Mammary epithelial cell (primary cell): Measurements from ENCODE around the gene NSD1.

Experiments used
- EZH2 ChIP-seq: IDR thresholded peaks from 2 replicates; pipeline ENCODE4 v1.6.1; 2012; ENCODE audit warnings: low read length, inconsistent platforms, borderline replicate concordance
- TF ChIP-seq, protein P1 (sequence below), 2 donors: IDR thresholded peaks in 1 of 2; conservative IDR thresholded peaks in 1 of 2; 2 replicates each; pipeline ENCODE4 v1.5.1; 2011 to 2012; ENCODE audit warnings: inconsistent platforms in 2 of 2, low read length in 2 of 2, mild to moderate bottlenecking in 2 of 2, control low read depth in 1 of 2, low read depth in 1 of 2; ENCODE audit not compliant: insufficient read depth in 1 of 2; ENCODE audit errors: extremely low read depth in 1 of 2

DNA sequence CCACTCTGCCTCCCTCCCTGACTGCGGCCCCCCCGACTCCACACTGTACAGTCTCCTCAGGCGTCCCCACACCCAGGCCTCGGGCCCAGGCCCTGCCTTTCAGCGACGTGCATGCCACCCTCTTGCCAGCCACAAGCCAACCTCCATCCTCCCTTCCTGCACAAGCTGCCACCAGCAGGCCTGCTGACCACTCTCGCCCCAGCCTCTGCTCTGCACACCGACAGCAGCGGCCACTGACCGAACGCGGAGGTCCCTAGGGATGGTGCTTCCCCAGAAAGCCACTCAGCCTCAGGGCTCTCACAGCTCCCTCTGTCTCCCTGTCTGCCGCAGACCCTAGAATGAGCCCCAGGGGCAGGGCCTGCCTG, 199.3 kb downstream of the NSD1 start:
- TF ChIP-seq, protein P1, sequence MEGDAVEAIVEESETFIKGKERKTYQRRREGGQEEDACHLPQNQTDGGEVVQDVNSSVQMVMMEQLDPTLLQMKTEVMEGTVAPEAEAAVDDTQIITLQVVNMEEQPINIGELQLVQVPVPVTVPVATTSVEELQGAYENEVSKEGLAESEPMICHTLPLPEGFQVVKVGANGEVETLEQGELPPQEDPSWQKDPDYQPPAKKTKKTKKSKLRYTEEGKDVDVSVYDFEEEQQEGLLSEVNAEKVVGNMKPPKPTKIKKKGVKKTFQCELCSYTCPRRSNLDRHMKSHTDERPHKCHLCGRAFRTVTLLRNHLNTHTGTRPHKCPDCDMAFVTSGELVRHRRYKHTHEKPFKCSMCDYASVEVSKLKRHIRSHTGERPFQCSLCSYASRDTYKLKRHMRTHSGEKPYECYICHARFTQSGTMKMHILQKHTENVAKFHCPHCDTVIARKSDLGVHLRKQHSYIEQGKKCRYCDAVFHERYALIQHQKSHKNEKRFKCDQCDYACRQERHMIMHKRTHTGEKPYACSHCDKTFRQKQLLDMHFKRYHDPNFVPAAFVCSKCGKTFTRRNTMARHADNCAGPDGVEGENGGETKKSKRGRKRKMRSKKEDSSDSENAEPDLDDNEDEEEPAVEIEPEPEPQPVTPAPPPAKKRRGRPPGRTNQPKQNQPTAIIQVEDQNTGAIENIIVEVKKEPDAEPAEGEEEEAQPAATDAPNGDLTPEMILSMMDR (conservative IDR thresholded peaks at IDR 0.05 in 1 of 2, IDR thresholded peaks at IDR 0.05 in 1 of 2; ENCODE audit: extremely low read depth in 1 of 2, insufficient read depth in 1 of 2, low read depth in 1 of 2, low read length in 2 of 2): no peak
- TF ChIP-seq EZH2: no peak
